H1 (cell line): ENCODE measurements around the gene RPL12.

ENCODE experiments used
- CHD2 ChIP-seq: IDR thresholded peaks from 2 replicates; pipeline ENCODE4 v1.6.1; 2012; ENCODE audit warnings: low read length, improper control_type of control experiment
- EGR1 ChIP-seq: IDR thresholded peaks from 2 replicates; pipeline ENCODE4 v1.6.1; 2011; ENCODE audit warnings: low read depth, low read length, borderline replicate concordance
- EZH2 ChIP-seq: fragments of 200-600 bp; sonication (generic); IDR thresholded peaks from 2 replicates; pipeline ENCODE4 v1.7.1; 2012; ENCODE audit warnings: low read depth, mild to moderate bottlenecking, moderate library complexity, low read length, inconsistent platforms; ENCODE audit not compliant: severe bottlenecking
- KDM1A ChIP-seq: fragments of 200-600, 300-600 bp; sonication (generic); IDR thresholded peaks from 2 replicates; pipeline ENCODE4 v1.7.1; 2016; ENCODE audit warnings: mild to moderate bottlenecking, low read length, borderline replicate concordance
- POLR2A ChIP-seq, 2 experiments: IDR thresholded peaks; 1 replicate in 1 of 2; 2 replicates in 1 of 2; pipeline ENCODE4 v1.6.1; 2011; ENCODE audit warnings: low read depth in 2 of 2, low read length in 2 of 2, mild to moderate bottlenecking in 2 of 2; ENCODE audit errors: control extremely low read depth in 1 of 2
- RXRA ChIP-seq: IDR thresholded peaks from 2 replicates; pipeline ENCODE4 v1.6.1; 2011; ENCODE audit warnings: low read depth, mild to moderate bottlenecking, low read length, moderate library complexity; ENCODE audit not compliant: insufficient read depth
- SP1 ChIP-seq: IDR thresholded peaks from 2 replicates; pipeline ENCODE4 v1.6.1; 2011; ENCODE audit warnings: low read depth, low read length
- SP4 ChIP-seq: IDR thresholded peaks from 2 replicates; pipeline ENCODE4 v1.6.1; 2012; ENCODE audit warnings: low read length, inconsistent platforms
- YY1 ChIP-seq: IDR thresholded peaks from 2 replicates; pipeline ENCODE4 v1.6.1; 2011; ENCODE audit warnings: low read depth, mild to moderate bottlenecking, low read length
- TF ChIP-seq, protein P1 (sequence below), 3 experiments: IDR thresholded peaks; 1 replicate in 2 of 3; 2 replicates in 1 of 3; pipeline versions ENCODE4 v1.5.1 to v1.6.1; 2011; ENCODE audit warnings: low read length in 3 of 3, mild to moderate bottlenecking in 3 of 3, inconsistent platforms in 2 of 3, low read depth in 1 of 3, moderate library complexity in 1 of 3; ENCODE audit not compliant: insufficient read depth in 1 of 3; ENCODE audit errors: control extremely low read depth in 1 of 3

GRCh38 chr9:127426756-127427155 is 24.4 kb downstream of the RPL12 start:
- TF ChIP-seq, protein P1, sequence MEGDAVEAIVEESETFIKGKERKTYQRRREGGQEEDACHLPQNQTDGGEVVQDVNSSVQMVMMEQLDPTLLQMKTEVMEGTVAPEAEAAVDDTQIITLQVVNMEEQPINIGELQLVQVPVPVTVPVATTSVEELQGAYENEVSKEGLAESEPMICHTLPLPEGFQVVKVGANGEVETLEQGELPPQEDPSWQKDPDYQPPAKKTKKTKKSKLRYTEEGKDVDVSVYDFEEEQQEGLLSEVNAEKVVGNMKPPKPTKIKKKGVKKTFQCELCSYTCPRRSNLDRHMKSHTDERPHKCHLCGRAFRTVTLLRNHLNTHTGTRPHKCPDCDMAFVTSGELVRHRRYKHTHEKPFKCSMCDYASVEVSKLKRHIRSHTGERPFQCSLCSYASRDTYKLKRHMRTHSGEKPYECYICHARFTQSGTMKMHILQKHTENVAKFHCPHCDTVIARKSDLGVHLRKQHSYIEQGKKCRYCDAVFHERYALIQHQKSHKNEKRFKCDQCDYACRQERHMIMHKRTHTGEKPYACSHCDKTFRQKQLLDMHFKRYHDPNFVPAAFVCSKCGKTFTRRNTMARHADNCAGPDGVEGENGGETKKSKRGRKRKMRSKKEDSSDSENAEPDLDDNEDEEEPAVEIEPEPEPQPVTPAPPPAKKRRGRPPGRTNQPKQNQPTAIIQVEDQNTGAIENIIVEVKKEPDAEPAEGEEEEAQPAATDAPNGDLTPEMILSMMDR (IDR thresholded peaks at IDR 0.05; ENCODE audit: control extremely low read depth in 1 of 3, insufficient read depth in 1 of 3, low read depth in 1 of 3, low read length in 3 of 3), result no peak
- no peak for TF ChIP-seq EGR1
- TF ChIP-seq YY1, result no peak
- no peak for TF ChIP-seq POLR2A (IDR thresholded peaks at IDR 0.05; ENCODE audit: control extremely low read depth in 1 of 2, low read depth in 2 of 2, low read length in 2 of 2)
- no peak for TF ChIP-seq EZH2
- TF ChIP-seq KDM1A, result no peak
- TF ChIP-seq SP1, result no peak
- TF ChIP-seq CHD2, result no peak
- TF ChIP-seq SP4, result no peak
- no peak for TF ChIP-seq RXRA
